ENCODE results near the gene NRAP. TPM values are rescaled to one million over a fixed set of nuclear protein-coding genes. Genes with fewer than 3 reads are reported as not detected.
A peak's percentile ranks its signal among the peaks of the same experiment; 100 is the strongest.

NRAP gene
- total RNA-seq, 1 donor from 2014 or later: 826 TPM

DNA sequence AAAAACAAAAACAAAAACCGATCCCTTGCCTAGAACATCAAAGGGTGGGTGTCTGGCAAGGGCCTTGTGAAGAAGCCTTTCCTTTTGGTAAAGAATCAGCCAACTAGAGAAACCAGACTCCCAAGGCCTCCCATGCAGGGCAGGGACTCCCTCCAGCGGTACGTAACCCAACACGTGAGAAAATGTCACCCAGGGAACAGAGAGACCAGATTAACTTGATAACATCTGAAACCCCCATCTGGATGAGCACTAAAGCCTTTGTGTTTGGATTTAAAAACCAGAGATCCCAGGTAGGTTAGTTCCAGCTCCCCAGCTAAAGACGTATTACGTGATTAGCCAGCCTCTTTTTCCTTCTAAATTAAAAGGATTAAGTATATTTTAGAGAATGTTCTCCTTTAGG is 114.0 kb downstream of the NRAP start:
- DNase-seq: no peak
- ATAC-seq: no peak
- intact Hi-C loops (cut with micrococcal nuclease): no loop called here

DNA sequence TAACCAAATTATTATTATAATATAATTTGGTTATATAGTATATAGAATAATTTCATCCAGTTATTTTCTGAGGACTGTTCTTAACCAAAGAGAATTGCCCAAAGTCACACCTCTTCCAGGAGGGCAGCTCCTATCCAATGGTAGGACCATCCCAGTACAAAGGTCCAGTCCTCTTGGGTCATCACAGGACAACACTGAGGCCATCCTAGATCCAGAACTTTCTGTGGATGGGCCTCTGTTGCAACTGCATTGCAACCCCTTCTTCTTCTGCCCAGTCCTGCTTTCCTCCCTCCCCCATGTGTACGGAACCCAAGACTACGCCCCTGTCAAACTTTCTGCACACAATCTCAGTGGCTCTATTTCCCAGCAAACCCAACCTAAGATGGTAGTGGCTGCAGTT is 116.4 kb downstream of the NRAP start:
- no peak for DNase-seq
- ATAC-seq: no peak
- intact Hi-C loops (cut with micrococcal nuclease): no loop called here

DNA sequence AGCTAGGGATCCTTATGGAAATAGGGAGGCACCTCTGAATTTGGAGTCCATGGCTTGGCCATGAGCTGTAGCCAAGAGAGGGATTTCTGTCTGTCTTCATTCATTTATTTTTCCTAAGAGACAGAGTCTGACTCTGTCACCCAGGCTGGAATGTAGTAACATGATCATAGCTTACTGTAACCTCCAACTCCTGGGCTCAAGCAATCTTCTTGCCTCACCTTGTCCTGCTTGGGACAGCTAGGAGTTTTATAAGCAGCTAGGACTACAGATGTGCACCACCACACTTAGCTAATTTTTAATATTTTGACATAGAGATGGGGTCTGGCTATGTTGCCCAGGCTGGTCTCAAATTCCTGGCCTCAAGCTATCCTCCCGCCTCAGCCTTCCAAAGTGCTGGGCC is 119.4 kb downstream of the NRAP start:
- ATAC-seq: no peak

DNA sequence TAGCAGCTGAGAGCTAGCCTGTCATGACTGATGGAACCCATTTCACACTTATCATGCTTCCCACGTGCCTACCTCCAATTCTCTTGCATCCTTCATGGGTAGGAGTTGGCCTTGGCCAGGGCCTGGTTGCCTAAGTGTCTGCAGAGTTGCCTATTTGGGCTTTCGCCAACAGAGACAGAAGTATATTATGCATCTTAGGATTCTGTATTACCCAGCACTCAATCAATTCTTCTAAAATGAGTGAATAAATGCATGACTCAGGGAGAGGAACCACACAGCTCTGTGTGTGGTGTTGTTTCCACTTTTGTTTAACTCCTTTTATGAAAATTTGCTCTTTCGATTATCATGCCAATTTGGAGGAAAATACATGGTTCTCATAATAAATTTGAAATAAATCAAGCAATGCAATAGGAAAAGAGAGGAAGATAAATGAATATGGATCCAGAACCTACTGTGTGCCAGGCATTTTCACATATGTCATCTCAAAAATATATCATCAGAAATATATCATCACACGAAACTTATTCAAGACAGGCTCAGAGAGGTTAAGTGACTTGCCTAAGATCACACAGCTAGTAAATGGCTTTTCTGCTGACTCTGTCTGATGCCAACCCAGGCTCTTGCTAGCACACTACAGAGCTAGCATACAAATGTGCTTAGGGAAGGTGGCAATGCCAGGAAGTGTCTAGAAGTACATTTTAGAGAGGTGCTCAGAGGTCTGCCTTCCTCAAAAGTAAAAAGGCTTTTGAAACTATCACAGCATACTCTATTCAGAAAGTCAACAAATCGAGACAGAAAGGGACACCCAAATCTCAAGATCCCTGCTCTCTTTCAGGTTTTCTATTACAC is 120.5 kb downstream of the NRAP start:
- intact Hi-C loops (cut with micrococcal nuclease): no loop called here
- no peak for ATAC-seq
- DNase-seq: no peak

More for the DNA sequence above, 119.4 kb downstream of the NRAP start:
- intact Hi-C loops (cut with micrococcal nuclease): no loop called here
- no peak for DNase-seq

DNA sequence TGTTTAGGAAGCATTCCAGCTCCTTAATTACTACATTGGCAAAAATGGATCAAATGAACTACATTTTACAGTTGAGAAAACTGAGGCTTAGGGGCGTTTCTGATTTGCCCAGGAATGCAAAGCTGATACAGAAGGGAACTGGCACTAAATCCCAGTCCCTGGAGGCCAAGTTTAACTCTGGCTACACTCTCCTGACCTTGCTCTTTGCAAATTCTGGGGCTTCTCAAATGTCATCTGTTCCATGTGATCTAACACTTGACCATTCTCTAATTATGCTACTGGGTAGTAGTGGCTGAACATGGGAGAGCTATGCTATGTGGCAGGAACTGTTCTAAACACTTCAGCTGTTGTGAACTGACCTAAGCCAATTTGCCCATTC is 122.3 kb downstream of the NRAP start:
- ATAC-seq (peak; percentile 69), DNase-seq (no peak)
- intact Hi-C loops (cut with micrococcal nuclease): no loop called here

DNA sequence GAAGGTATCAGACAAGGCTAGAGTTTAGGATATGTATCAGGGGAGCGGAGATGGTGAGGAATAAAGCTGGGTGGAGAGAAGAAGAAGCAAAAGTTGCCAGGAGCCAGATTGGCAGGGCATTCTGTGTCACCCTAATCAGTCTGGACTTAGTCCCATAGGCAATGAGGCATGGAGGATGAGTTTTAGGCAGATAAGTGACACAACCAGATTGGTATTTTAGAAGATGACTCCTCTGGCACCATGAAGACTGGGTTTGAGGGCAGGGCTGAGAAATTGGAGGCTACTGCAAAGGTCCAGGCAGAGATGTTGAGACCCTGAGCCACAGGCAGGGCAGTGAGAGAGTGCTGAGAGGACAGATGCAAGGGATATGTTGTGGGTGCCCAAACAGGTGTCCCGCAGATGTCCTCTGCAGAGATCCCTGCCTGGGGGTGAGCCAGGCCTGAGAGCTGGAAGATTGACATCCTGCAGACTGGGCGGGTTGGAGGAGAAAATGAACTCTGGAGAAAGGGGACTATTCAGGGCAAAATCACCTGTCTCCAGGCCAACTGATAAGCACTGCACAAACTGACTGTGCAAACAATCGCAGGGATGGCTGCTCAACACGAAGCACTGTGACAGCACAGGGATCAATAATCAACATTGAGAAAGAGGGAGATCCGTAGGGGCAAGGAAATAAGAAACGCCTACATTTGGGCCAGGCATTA is 122.8 kb downstream of the NRAP start:
- intact Hi-C loops (cut with micrococcal nuclease): no loop called here
- ATAC-seq (no peak), DNase-seq (no peak)

DNA sequence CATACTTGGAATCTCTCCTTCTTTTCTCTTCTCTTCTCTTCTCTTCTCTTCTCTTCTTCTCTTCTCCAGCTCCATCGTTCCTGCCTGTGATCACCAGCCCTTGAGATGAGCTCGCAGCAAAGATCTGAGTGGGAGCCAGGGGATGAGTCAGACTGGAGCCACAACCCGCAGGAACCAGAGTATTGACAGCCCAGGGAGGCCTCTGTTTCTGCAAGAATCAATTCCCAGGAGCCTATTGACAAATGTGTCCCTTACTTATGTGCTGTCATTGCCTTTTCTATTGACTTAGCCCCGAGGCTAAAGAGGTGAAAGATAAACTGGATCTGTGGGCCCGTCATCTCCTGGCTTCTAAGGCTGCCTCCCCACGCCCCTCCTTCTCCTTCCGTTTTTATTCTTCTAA is 124.1 kb downstream of the NRAP start:
- intact Hi-C loops (cut with micrococcal nuclease): no loop called here
- no peak for DNase-seq
- ATAC-seq: no peak

Other genes with a start within 250 kb of the NRAP start
- not detected for gene HABP2, start 111.0 kb downstream of the NRAP start, total RNA-seq
- 15.5 TPM for gene CASP7, start 15.9 kb upstream of the NRAP start, total RNA-seq
- not detected for gene PLEKHS1, start 87.6 kb upstream of the NRAP start, total RNA-seq
- gene DCLRE1A, start 190.0 kb upstream of the NRAP start, total RNA-seq: 6.3 TPM
- gene NHLRC2, start 190.6 kb upstream of the NRAP start, total RNA-seq: 76.9 TPM

Measured in left ventricle myocardium superior (tissue), 1 donor.